HepG2 (cell line): ENCODE results near the gene SLC22A7. TPM values are rescaled to one million over a fixed set of nuclear protein-coding genes. Genes with fewer than 3 reads are reported as not detected.

Source experiments
- CBX5 ChIP-seq: sonication (generic); formaldehyde crosslinking; IDR thresholded peaks from 2 replicates; pipeline ENCODE4 v1.4.0; 2020; ENCODE audit warnings: missing genetic modification reagents, borderline replicate concordance
- ESRRA ChIP-seq: sonication (generic); formaldehyde crosslinking; IDR thresholded peaks from 2 replicates; pipeline ENCODE4 v1.5.1; 2020; ENCODE audit warnings: mild to moderate bottlenecking, low read depth, missing genetic modification reagents
- KMT2A ChIP-seq: sonication (generic); formaldehyde crosslinking; IDR thresholded peaks from 2 replicates; pipeline ENCODE4 v1.4.0; 2020; ENCODE audit warnings: missing genetic modification reagents
- MXD4 ChIP-seq: IDR thresholded peaks from 2 replicates; pipeline ENCODE4 v1.6.1; 2016; ENCODE audit warnings: mild to moderate bottlenecking, missing biosample characterization, missing genetic modification reagents
- RNF2 ChIP-seq: fragments of 450-650 bp; conservative IDR thresholded peaks from 2 replicates; pipeline ENCODE4 v1.6.1; 2016; ENCODE audit warnings: low read depth
- SALL2 ChIP-seq: sonication (generic); formaldehyde crosslinking; IDR thresholded peaks from 2 replicates; pipeline ENCODE4 v1.8.1; 2023; ENCODE audit warnings: mild to moderate bottlenecking, missing genetic modification reagents, inconsistent platforms
- SMAD3 ChIP-seq: sonication (generic); formaldehyde crosslinking; IDR thresholded peaks from 2 replicates; pipeline ENCODE4 v1.4.0; 2020; ENCODE audit warnings: missing genetic modification reagents
- ZNF331 ChIP-seq: sonication (generic); formaldehyde crosslinking; IDR thresholded peaks from 2 replicates; pipeline ENCODE4 v1.4.0; 2020; ENCODE audit warnings: missing genetic modification reagents
- ZNF724P ChIP-seq: sonication (generic); formaldehyde crosslinking; IDR thresholded peaks from 2 replicates; pipeline ENCODE4 v1.8.0; 2022; ENCODE audit warnings: missing genetic modification reagents, borderline replicate concordance
- polyA plus RNA-seq, 8 experiments: library from polyadenylated mRNA; depleted of rRNA in 3 of 8; stranded (reverse) in 7 of 8; unstranded in 1 of 8; fragments of >200 nt; fragmentation: Illumina TruSeq in 4 of 8; extraction: Trizol in 4 of 8; gene quantifications; 2 replicates each; pipeline versions ENCODE4 v1.2.1 to v1.2.3, GENCODE V29; 2011 to 2016; ENCODE audit warnings: low read depth in 4 of 8, missing spikeins in 1 of 8, mixed read lengths in 1 of 8; ENCODE audit not compliant: insufficient read depth in 1 of 8
- total RNA-seq, 5 experiments: library from RNA; depleted of rRNA; stranded (reverse); fragments of >200 nt; fragmentation: Illumina TruSeq; extraction: Trizol; gene quantifications; 2 replicates each; pipeline ENCODE4 v1.2.3, GENCODE V29; 2016; ENCODE audit warnings: low read depth in 1 of 5
- TF ChIP-seq, protein P1 (sequence below): sonication (generic); formaldehyde crosslinking; IDR thresholded peaks from 2 replicates; pipeline ENCODE4 v1.4.0; 2020; ENCODE audit warnings: missing genetic modification reagents
- TF ChIP-seq, protein P2 (sequence below): sonication (generic); formaldehyde crosslinking; IDR thresholded peaks from 2 replicates; pipeline ENCODE4 v1.4.0; 2020; ENCODE audit warnings: missing genetic modification reagents, borderline replicate concordance
- TF ChIP-seq, protein P3 (sequence below): sonication (generic); formaldehyde crosslinking; IDR thresholded peaks from 2 replicates; pipeline ENCODE4 v1.4.0; 2020; ENCODE audit warnings: missing genetic modification reagents
- TF ChIP-seq, protein P4 (sequence below): sonication (generic); formaldehyde crosslinking; IDR thresholded peaks from 2 replicates; pipeline ENCODE4 v1.5.1; 2020; ENCODE audit warnings: mild to moderate bottlenecking, missing genetic modification reagents, borderline replicate concordance
- TF ChIP-seq, protein P5 (sequence below): sonication (generic); formaldehyde crosslinking; IDR thresholded peaks from 2 replicates; pipeline ENCODE4 v1.5.1; 2020; ENCODE audit warnings: missing genetic modification reagents, mild to moderate bottlenecking, borderline replicate concordance
- TF ChIP-seq, protein P6 (sequence below): sonication (generic); formaldehyde crosslinking; IDR thresholded peaks from 2 replicates; pipeline ENCODE4 v1.4.0; 2020; ENCODE audit warnings: missing genetic modification reagents

The SLC22A7 gene
- total and polyA plus RNA-seq, 2 of the 13 experiments (the other 11 are each of a cell fraction or from before 2014, with no cell fraction given), result 5.3 to 22.6 TPM

DNA sequence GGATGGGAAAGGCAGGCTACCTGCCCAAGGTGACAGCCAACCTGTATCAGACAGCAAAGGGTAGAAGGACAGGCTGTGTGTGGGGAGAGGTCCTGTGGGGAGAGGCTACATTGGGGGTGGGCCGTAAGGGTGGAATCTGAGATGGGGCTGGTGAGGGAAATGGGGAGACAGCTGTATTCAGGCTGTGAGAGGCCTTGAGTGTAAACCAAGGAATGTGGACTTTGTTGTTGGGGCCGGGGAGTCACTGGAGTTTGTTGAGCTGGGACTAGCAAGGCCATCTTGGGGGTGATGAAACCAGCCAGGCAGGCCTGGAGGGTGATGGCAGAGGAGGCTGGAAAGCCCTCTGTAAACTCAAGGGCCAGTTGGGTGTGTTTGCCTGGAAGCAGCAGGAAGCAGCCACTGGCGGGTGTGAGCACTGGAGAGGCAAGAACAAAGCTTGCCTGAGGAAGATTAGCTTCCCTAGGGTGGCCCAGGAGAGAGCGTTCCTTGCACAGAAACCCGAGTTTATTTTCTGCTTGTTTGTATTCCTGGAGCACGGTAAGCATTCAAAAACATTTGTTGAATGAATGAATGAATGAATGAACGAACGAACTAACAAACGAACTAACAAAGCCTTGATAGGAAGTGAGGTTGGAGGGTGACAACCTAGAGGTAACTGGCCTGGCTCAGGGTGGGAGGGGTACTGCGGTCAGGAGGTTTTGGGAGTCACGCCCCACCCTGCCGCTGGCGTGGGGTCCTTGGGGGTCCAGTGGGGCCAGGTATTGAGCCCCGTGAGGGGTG lies 35.9 kb upstream of the SLC22A7 start (continued):
- TF ChIP-seq, protein P1, sequence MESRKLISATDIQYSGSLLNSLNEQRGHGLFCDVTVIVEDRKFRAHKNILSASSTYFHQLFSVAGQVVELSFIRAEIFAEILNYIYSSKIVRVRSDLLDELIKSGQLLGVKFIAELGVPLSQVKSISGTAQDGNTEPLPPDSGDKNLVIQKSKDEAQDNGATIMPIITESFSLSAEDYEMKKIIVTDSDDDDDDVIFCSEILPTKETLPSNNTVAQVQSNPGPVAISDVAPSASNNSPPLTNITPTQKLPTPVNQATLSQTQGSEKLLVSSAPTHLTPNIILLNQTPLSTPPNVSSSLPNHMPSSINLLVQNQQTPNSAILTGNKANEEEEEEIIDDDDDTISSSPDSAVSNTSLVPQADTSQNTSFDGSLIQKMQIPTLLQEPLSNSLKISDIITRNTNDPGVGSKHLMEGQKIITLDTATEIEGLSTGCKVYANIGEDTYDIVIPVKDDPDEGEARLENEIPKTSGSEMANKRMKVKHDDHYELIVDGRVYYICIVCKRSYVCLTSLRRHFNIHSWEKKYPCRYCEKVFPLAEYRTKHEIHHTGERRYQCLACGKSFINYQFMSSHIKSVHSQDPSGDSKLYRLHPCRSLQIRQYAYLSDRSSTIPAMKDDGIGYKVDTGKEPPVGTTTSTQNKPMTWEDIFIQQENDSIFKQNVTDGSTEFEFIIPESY (CRISPR knock-in tag), result 0 out of 2 replicates have a peak, but pooled peaks have one; percentile 9
- TF ChIP-seq, protein P2, sequence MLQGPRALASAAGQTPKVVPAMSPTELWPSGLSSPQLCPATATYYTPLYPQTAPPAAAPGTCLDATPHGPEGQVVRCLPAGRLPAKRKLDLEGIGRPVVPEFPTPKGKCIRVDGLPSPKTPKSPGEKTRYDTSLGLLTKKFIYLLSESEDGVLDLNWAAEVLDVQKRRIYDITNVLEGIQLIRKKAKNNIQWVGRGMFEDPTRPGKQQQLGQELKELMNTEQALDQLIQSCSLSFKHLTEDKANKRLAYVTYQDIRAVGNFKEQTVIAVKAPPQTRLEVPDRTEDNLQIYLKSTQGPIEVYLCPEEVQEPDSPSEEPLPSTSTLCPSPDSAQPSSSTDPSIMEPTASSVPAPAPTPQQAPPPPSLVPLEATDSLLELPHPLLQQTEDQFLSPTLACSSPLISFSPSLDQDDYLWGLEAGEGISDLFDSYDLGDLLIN (CRISPR knock-in tag), result 0 out of 2 replicates have a peak, but pooled peaks have one; percentile 24
- TF ChIP-seq SMAD3 (CRISPR knock-in tag) (peak; percentile 68; the same call in 1 of the 2 replicates), RNF2 (no peak), SALL2 (CRISPR knock-in tag) (peak; percentile 33; the same call in 1 of the 2 replicates), CBX5 (0 out of 2 replicates have a peak, but pooled peaks have one; percentile 44), ZNF331 (CRISPR knock-in tag) (peak; percentile 64; the same call in 1 of the 2 replicates), ESRRA (CRISPR knock-in tag) (no peak), MXD4 (0 out of 2 replicates have a peak, but pooled peaks have one; percentile 47), ZNF724P (peak; percentile 49; the same call in 1 of the 2 replicates), KMT2A (peak; percentile 46)
- TF ChIP-seq, protein P3, sequence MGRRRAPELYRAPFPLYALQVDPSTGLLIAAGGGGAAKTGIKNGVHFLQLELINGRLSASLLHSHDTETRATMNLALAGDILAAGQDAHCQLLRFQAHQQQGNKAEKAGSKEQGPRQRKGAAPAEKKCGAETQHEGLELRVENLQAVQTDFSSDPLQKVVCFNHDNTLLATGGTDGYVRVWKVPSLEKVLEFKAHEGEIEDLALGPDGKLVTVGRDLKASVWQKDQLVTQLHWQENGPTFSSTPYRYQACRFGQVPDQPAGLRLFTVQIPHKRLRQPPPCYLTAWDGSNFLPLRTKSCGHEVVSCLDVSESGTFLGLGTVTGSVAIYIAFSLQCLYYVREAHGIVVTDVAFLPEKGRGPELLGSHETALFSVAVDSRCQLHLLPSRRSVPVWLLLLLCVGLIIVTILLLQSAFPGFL (CRISPR knock-in tag), result no peak
- TF ChIP-seq, protein P4, sequence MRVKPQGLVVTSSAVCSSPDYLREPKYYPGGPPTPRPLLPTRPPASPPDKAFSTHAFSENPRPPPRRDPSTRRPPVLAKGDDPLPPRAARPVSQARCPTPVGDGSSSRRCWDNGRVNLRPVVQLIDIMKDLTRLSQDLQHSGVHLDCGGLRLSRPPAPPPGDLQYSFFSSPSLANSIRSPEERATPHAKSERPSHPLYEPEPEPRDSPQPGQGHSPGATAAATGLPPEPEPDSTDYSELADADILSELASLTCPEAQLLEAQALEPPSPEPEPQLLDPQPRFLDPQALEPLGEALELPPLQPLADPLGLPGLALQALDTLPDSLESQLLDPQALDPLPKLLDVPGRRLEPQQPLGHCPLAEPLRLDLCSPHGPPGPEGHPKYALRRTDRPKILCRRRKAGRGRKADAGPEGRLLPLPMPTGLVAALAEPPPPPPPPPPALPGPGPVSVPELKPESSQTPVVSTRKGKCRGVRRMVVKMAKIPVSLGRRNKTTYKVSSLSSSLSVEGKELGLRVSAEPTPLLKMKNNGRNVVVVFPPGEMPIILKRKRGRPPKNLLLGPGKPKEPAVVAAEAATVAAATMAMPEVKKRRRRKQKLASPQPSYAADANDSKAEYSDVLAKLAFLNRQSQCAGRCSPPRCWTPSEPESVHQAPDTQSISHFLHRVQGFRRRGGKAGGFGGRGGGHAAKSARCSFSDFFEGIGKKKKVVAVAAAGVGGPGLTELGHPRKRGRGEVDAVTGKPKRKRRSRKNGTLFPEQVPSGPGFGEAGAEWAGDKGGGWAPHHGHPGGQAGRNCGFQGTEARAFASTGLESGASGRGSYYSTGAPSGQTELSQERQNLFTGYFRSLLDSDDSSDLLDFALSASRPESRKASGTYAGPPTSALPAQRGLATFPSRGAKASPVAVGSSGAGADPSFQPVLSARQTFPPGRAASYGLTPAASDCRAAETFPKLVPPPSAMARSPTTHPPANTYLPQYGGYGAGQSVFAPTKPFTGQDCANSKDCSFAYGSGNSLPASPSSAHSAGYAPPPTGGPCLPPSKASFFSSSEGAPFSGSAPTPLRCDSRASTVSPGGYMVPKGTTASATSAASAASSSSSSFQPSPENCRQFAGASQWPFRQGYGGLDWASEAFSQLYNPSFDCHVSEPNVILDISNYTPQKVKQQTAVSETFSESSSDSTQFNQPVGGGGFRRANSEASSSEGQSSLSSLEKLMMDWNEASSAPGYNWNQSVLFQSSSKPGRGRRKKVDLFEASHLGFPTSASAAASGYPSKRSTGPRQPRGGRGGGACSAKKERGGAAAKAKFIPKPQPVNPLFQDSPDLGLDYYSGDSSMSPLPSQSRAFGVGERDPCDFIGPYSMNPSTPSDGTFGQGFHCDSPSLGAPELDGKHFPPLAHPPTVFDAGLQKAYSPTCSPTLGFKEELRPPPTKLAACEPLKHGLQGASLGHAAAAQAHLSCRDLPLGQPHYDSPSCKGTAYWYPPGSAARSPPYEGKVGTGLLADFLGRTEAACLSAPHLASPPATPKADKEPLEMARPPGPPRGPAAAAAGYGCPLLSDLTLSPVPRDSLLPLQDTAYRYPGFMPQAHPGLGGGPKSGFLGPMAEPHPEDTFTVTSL, result peak; percentile 63; the same call in 1 of the 2 replicates
- TF ChIP-seq, protein P5, sequence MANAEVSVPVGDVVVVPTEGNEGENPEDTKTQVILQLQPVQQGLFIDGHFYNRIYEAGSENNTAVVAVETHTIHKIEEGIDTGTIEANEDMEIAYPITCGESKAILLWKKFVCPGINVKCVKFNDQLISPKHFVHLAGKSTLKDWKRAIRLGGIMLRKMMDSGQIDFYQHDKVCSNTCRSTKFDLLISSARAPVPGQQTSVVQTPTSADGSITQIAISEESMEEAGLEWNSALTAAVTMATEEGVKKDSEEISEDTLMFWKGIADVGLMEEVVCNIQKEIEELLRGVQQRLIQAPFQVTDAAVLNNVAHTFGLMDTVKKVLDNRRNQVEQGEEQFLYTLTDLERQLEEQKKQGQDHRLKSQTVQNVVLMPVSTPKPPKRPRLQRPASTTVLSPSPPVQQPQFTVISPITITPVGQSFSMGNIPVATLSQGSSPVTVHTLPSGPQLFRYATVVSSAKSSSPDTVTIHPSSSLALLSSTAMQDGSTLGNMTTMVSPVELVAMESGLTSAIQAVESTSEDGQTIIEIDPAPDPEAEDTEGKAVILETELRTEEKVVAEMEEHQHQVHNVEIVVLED (CRISPR knock-in tag), result peak; percentile 47; the same call in 1 of the 2 replicates
- TF ChIP-seq, protein P6, sequence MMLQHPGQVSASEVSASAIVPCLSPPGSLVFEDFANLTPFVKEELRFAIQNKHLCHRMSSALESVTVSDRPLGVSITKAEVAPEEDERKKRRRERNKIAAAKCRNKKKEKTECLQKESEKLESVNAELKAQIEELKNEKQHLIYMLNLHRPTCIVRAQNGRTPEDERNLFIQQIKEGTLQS (CRISPR knock-in tag), result peak; percentile 84
